Stimulated activated CD8-positive, alpha-beta memory T cell treated with anti-CD3 and anti-CD28 coated beads, Interleukin-4, amount 100 ng/mL, for 24 hours (primary cell): ENCODE results near the gene VEGFD.

Experiments
- DNase-seq: peaks from one replicate; pipeline ENCODE4 v3.0.0-alpha.2; 2020; ENCODE audit warnings: low read depth

VEGFD gene

GRCh38 chrX:15299941-15300851 is 84.0 kb downstream of the VEGFD start:
- DNase-seq = no peak

- no peak for DNase-seq
Observed at GRCh38 chrX:15298780-15299179, 85.4 kb downstream of the VEGFD start.

GRCh38 chrX:15298201-15298600 is 86.0 kb downstream of the VEGFD start:
- no peak for DNase-seq
